RPMI8226 (cell line): Measurements from ENCODE around the gene VEGFC.

Source experiments
- DNase-seq: peaks from one replicate; pipeline ENCODE4 v3.0.0-alpha.2; 2015

Gene VEGFC

GRCh38 chr4:176760471-176760870 lies 32.3 kb downstream of the VEGFC start:
- DNase-seq: no peak

DNA sequence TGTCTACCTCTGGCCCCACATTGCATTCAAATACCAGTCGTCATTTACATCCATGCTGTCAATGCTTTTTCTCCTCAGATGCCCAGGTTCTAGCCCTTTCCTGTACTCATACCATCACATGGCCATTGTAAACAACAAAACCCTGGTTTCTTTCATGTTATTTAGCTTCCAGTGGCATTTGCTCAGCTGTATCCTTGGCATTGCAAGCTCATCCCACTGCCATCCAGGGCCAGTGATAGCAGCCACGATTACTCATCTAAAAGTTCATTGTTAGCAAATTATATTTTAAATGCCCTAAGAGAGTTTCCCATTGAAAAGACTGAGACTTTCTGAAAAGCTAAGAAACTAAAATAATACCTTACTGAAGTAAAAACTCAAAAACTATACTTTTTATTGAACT lies 34.0 kb downstream of the VEGFC start:
- DNase-seq: no peak

- no peak for DNase-seq
Observed at GRCh38 chr4:176758323-176758722, 34.4 kb downstream of the VEGFC start.

DNA sequence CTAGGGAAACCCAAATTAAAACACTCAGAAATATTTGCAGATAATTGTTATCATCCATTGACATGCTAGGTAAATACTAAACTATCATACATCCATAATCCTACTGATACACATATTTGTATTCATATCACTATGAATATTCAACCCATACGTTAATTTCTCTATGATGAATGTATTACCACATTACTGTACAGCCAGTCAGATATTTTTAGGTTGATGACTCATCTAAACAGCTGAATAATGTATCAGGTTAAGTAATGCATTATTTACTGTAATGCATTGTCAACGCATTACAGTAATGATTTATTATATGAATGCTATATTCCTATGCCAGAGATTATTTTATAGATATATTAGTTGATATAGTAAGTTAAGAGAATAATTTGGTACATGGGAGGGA lies 37.1 kb downstream of the VEGFC start:
- no peak for DNase-seq

DNA sequence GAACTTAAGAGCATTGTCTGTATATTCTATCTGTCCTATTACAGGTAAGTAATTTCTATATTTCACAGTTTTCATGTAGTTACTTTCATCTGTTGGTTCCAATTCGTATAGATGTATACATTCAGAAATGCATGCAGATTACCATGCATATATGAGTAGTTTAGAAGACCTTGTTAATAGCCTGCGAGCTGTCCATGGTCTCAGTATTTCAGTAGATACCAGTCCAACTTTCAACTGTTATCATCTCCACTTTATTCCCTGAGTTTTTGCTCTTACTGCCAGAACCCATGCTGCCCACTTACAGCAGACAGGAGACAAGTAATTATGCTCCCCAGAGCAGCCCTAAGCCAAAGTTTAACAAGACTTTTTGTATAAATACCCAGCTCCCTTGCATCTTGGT lies 37.7 kb downstream of the VEGFC start:
- no peak for DNase-seq

DNA sequence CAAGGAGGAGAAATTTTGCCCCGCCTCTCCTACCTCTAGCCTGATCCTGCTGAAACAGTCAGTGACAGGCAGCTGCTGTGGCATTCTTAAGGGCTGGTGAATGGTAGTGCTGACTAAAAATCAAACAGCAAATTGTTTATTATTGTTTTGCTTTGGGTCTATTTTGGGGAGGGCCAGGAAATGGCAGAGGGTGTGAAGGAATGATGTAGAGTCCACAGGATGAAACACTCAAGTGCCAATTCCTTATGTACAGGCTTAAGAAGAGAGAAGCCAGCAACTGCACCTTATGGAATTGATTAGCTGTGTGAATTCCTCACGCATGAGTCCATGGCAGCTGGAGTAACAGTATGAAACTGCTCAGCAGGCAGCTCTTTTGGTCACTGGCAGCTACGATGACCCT lies 39.7 kb downstream of the VEGFC start:
- no peak for DNase-seq

DNA sequence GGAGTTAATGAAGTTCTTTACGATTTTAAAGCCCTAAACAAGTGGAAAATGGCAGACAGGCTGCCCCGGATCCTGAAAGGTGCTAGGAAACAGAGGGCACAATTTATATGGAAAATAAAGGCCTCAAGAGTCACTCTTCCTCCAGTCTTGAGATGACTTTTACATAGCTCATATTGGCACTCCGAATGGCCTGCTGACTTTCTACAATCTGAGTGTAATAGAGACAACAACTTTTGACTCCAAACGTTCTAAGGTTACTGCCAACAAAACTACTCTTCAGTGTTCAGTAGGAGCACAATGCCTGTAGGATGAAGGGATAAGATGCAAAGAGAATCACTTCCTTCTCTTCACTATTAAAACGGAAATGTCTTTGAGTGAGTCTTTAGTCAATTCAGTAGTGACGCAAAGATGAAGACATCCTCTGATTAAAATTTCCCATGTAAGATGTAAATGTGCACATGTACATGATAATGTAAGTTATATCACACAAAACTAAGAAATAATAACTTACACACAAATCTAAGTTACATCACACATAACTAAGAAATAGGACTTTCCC lies 40.5 kb downstream of the VEGFC start:
- no peak for DNase-seq

- DNase-seq: no peak
Observed at GRCh38 chr4:176751061-176751460, 41.7 kb downstream of the VEGFC start.

GRCh38 chr4:176746846-176747245 lies 45.9 kb downstream of the VEGFC start:
- no peak for DNase-seq

GRCh38 chr4:176745902-176746301 lies 46.8 kb downstream of the VEGFC start:
- DNase-seq: no peak

- no peak for DNase-seq
Observed at GRCh38 chr4:176744091-176744490, 48.6 kb downstream of the VEGFC start.

DNA sequence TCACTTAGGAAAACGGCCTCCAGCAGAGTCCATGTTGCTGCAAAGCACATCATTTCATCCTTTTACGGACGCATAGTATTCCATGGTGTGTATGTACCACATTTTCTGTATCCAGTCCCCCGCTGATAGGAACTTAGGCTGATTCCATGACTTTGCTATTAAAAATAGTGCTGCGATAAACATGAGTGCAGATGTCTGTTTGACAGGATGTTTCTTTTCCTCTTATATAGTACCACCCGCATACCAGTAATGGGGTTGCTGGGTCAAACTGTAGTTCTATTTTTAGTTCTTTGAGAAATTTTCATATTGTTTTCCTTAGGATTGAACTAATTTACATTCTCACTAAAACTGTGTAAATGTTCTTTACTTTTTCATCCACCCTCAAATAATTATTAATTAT lies 50.5 kb downstream of the VEGFC start:
- DNase-seq: no peak

GRCh38 chr4:176741253-176741652 lies 51.5 kb downstream of the VEGFC start:
- DNase-seq: no peak

GRCh38 chr4:176735300-176735699 lies 57.4 kb downstream of the VEGFC start:
- DNase-seq: no peak

GRCh38 chr4:176734461-176734860 lies 58.3 kb downstream of the VEGFC start:
- DNase-seq: no peak

GRCh38 chr4:176729489-176729888 lies 63.2 kb downstream of the VEGFC start:
- DNase-seq: no peak

DNA sequence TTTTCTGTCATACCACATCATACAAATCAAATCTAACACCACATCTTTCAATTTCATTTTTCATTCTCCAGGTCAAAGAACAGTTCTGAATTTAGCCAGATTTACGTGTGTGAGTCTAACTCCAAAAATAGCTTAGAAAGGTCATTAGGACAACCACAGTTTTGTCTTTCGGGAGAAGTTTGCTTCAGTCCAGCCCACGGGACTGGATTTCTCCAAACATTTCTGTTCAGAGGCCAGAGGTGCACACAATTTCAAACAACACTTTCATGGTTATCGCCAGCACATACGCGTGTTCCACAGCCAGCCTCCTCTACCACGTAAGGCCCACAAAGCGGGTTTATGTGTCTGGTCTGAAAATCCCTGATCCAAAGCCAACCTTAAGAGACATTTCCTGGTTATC lies 65.9 kb downstream of the VEGFC start:
- DNase-seq: no peak

- no peak for DNase-seq
Observed at GRCh38 chr4:176721459-176721858, 71.3 kb downstream of the VEGFC start.

GRCh38 chr4:176718881-176719280 lies 73.8 kb downstream of the VEGFC start:
- no peak for DNase-seq

DNA sequence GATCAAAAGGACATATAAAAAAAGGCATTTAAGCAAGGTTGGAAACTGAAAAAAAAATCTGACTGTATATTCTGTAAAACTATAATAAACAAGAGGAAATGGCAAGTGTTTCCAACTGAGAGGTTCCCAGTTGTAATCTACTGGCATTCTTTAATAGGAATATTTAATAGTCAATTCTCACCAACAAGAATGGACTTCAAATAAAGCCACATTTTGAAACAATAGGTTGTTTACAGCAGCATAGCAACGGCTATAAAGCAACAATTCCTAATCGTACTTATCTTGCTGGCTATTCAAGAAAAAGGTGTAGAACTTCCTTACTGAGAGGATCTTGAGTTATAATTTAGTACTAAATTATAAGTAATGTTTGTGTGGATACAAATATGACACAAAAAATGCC lies 75.5 kb downstream of the VEGFC start:
- no peak for DNase-seq

- DNase-seq: no peak
Observed at GRCh38 chr4:176709417-176709816, 83.3 kb downstream of the VEGFC start.

- no peak for DNase-seq
Observed at GRCh38 chr4:176708771-176709311, 83.9 kb downstream of the VEGFC start.

DNA sequence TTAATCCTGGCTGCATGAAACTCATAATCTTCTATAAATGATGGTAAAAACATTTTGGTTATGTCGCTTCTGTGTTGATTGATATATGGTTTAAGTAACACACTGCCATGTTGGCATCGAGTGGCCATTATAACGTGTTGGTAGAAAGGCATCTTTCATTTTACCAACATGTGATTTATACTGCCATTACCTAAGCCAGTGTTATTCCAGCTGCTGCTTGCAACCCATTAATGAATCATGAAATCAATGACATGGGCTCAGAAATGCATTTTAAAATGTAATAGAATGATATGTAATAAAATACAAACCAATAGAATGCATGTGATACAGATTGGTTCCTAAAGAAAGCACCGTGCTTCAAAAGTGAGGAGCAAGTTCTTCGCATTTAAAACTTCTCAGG lies 102.0 kb downstream of the VEGFC start:
- DNase-seq: no peak

DNA sequence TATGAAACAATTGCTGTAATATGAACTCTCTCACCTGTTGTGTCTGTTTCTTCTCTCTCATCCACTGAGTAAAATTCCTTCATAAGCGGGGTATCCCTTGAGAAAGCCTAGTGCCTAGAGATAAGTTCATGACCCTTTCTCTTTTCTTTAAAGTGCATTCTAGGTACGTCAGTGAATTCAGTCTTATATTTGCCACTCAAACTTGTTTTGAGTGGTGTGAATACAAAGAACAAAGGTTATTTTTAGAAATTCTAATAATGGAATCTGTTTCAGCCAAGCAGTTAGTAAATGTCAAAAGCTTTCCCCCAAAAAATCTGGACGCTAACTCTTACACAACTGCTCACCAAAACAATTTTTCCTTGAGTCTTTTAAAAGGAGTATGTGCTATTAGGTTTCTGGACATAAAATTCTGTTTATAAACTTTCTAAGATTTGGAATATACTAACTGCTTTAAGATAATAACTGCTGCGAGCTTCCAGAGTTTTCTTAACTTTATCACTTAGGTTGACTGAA lies 112.0 kb downstream of the VEGFC start:
- no peak for DNase-seq

DNA sequence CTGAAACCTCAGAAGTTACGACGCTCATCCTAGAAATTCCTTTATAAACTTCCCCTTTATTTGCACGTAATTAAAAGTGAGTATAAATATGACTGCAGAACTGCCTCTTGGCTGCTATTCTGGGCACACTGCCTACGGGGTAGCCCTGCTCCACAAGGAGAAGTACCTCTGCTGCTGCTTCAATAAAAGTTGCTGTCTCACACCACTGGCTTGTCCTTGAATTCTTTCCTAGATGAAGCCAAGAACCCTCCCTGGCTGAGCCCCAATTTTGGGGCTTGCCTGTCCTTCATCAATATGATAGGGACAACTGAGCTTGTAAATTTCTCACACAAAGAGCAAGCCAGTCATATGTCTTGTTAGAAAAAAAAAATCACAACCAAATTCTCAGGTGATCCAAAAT lies 115.8 kb downstream of the VEGFC start:
- DNase-seq: no peak
